DOHH2 (cell line): ENCODE data around the gene TIMM23.

Experiments
- CTCF ChIP-seq: fragments of 200-600 bp; sonication (generic); IDR thresholded peaks from one replicate; pipeline ENCODE4 v1.5.1; 2014; ENCODE audit warnings: antibody characterized with exemption, mild to moderate bottlenecking, low read depth, low read length; ENCODE audit not compliant: poor library complexity, severe bottlenecking
- EZH2phosphoT487 ChIP-seq: fragments of 200-600 bp; sonication (generic); IDR thresholded peaks from 2 replicates; pipeline ENCODE4 v1.6.1; 2017; ENCODE audit warnings: borderline replicate concordance, mild to moderate bottlenecking, antibody characterized with exemption, low read length, moderate library complexity, mixed read lengths

GRCh38 chr10:46020344-46020657 is 48.0 kb downstream of the TIMM23 start:
- no peak for TF ChIP-seq CTCF
- no peak for TF ChIP-seq EZH2phosphoT487
